C1 segment of cervical spinal cord (tissue), 14 donors: ENCODE data around the gene LGALSL.
A peak's percentile ranks its signal among the peaks of the same experiment; 100 is the strongest.

Experiments
- DNase-seq, 14 donors: peaks; one replicate each; lab custom pipeline; 2025; lab: John Stamatoyannopoulos, UW

The LGALSL gene

GRCh38 chr2:64492821-64493220 is 38.9 kb downstream of the LGALSL start:
- no peak for DNase-seq

GRCh38 chr2:64493788-64494187 is 39.8 kb downstream of the LGALSL start:
- DNase-seq = no peak

- no peak for DNase-seq
Measured at GRCh38 chr2:64498438-64498837, 44.5 kb downstream of the LGALSL start.

GRCh38 chr2:64500549-64500948 is 46.6 kb downstream of the LGALSL start:
- no peak for DNase-seq

- no peak for DNase-seq
Measured at GRCh38 chr2:64501946-64502345, 48.0 kb downstream of the LGALSL start.

- no peak for DNase-seq
Measured at GRCh38 chr2:64502860-64503259, 48.9 kb downstream of the LGALSL start.

- DNase-seq = peak in 4 of 14 donors; percentile 1 to 10 (median 3)
Measured at GRCh38 chr2:64504774-64505720, 51.1 kb downstream of the LGALSL start.

- no peak for DNase-seq
Measured at GRCh38 chr2:64506686-64507085, 52.7 kb downstream of the LGALSL start.
